H9 (cell line): ENCODE data around the gene GABRR2. TPM values are rescaled to one million over a fixed set of nuclear protein-coding genes. Genes with fewer than 3 reads are reported as not detected.
A peak's percentile ranks its signal among the peaks of the same experiment; 100 is the strongest.

Experiments used
- DNase-seq: peaks from one replicate; pipeline ENCODE4 v3.0.0-alpha.2; 2017
- H2AFZ ChIP-seq: one replicate; pipeline ENCODE4 v1.6.1; 2013; ENCODE audit warnings: mild to moderate bottlenecking, low read length, control low read depth, moderate library complexity
- H2AK5ac ChIP-seq: 2 replicates; pipeline ENCODE4 v1.6.1; 2013; ENCODE audit warnings: low read length, control low read depth, mixed read lengths; ENCODE audit not compliant: insufficient read length
- H2BK120ac ChIP-seq: one replicate; pipeline ENCODE4 v1.6.1; 2013; ENCODE audit warnings: low read depth, mild to moderate bottlenecking, low read length, control low read depth, inconsistent platforms; ENCODE audit not compliant: poor library complexity, severe bottlenecking
- H2BK12ac ChIP-seq: 2 replicates; pipeline ENCODE4 v1.6.1; 2013; ENCODE audit warnings: low read length, control low read depth, mixed read lengths, low read depth; ENCODE audit not compliant: insufficient read length
- H2BK15ac ChIP-seq: 2 replicates; pipeline ENCODE4 v1.6.1; 2013; ENCODE audit warnings: low read depth, low read length, control low read depth
- H2BK20ac ChIP-seq: one replicate; pipeline ENCODE4 v1.6.1; 2013; ENCODE audit warnings: low read depth, mild to moderate bottlenecking, low read length, control low read depth, inconsistent platforms; ENCODE audit not compliant: poor library complexity, severe bottlenecking
- H2BK5ac ChIP-seq: 2 replicates; pipeline ENCODE4 v1.6.1; 2013; ENCODE audit warnings: low read length, control low read depth, mixed read lengths; ENCODE audit not compliant: insufficient read length
- H3K14ac ChIP-seq: 2 replicates; pipeline ENCODE4 v1.6.1; 2013; ENCODE audit warnings: low read length, control low read depth; ENCODE audit not compliant: insufficient read depth
- H3K18ac ChIP-seq: 2 replicates; pipeline ENCODE4 v1.6.1; 2013; ENCODE audit warnings: low read depth, mild to moderate bottlenecking, mixed read lengths, low read length, control low read depth; ENCODE audit not compliant: insufficient read length
- H3K23ac ChIP-seq: 2 replicates; pipeline ENCODE4 v1.6.1; 2013; ENCODE audit warnings: low read length, control low read depth, mixed read lengths, low read depth; ENCODE audit not compliant: insufficient read length
- H3K23me2 ChIP-seq: 2 replicates; pipeline ENCODE4 v1.6.1; 2013; ENCODE audit warnings: low read depth, mild to moderate bottlenecking, mixed read lengths, low read length, control low read depth; ENCODE audit not compliant: insufficient read length, poor library complexity, severe bottlenecking
- H3K27ac ChIP-seq: 2 replicates; pipeline ENCODE4 v1.5.1; 2013; ENCODE audit warnings: low read length, control low read depth, mixed read lengths, low read depth; ENCODE audit not compliant: insufficient read length
- H3K27me3 ChIP-seq: 2 replicates; pipeline ENCODE4 v1.6.1; 2013; ENCODE audit warnings: low read length, control low read depth, inconsistent platforms; ENCODE audit not compliant: insufficient read depth
- H3K4ac ChIP-seq: 2 replicates; pipeline ENCODE4 v1.6.1; 2013; ENCODE audit warnings: low read depth, mild to moderate bottlenecking, control low read depth, inconsistent platforms, low read length, moderate library complexity
- H3K4me1 ChIP-seq: 2 replicates; pipeline ENCODE4 v1.6.1; 2013; ENCODE audit warnings: low read length, control low read depth, inconsistent platforms; ENCODE audit not compliant: insufficient read depth
- H3K4me2 ChIP-seq: 2 replicates; pipeline ENCODE4 v1.6.1; 2013; ENCODE audit warnings: low read length, control low read depth, mixed read lengths; ENCODE audit not compliant: insufficient read length, insufficient read depth
- H3K56ac ChIP-seq: 2 replicates; pipeline ENCODE4 v1.6.1; 2013; ENCODE audit warnings: low read depth, mild to moderate bottlenecking, mixed read lengths, low read length, control low read depth; ENCODE audit not compliant: insufficient read length
- H3K79me1 ChIP-seq: 2 replicates; pipeline ENCODE4 v1.6.1; 2013; ENCODE audit warnings: low read depth, mild to moderate bottlenecking, moderate library complexity, low read length, control low read depth, inconsistent platforms; ENCODE audit not compliant: insufficient read depth, poor library complexity, severe bottlenecking
- H3K79me2 ChIP-seq: 2 replicates; pipeline ENCODE4 v1.6.1; 2013; ENCODE audit warnings: low read length, control low read depth, inconsistent platforms; ENCODE audit not compliant: insufficient read depth
- H3K9ac ChIP-seq: 2 replicates; pipeline ENCODE4 v1.6.1; 2013; ENCODE audit warnings: low read length, control low read depth, mixed read lengths; ENCODE audit not compliant: insufficient read length; ENCODE audit errors: extremely low read depth
- H3K9me3 ChIP-seq: one replicate; pipeline ENCODE4 v1.6.1; 2013; ENCODE audit warnings: low read depth, low read length, inconsistent platforms; ENCODE audit not compliant: control insufficient read depth
- H3T11ph ChIP-seq: one replicate; pipeline ENCODE4 v1.6.1; 2013; ENCODE audit warnings: mild to moderate bottlenecking, low read length, control low read depth, inconsistent platforms
- H4K20me1 ChIP-seq: one replicate; pipeline ENCODE4 v1.6.1; 2013; ENCODE audit not compliant: control insufficient read depth, insufficient read length, insufficient read depth
- H4K5ac ChIP-seq: 2 replicates; pipeline ENCODE4 v1.6.1; 2013; ENCODE audit warnings: low read depth, mild to moderate bottlenecking, mixed read lengths, low read length, control low read depth; ENCODE audit not compliant: insufficient read length
- H4K8ac ChIP-seq: replicated peaks from 2 replicates; pipeline ENCODE4 v1.6.1; 2013; ENCODE audit warnings: low read length, control low read depth, mixed read lengths, low read depth; ENCODE audit not compliant: insufficient read length
- H4K91ac ChIP-seq: 2 replicates; pipeline ENCODE4 v1.6.1; 2013; ENCODE audit warnings: low read depth, mild to moderate bottlenecking, moderate library complexity, mixed read lengths, low read length, control low read depth; ENCODE audit not compliant: insufficient read length
- H3K27ac Mint-ChIP-seq, 3 experiments: 2 replicates in 2 of 3; 3 replicates in 1 of 3; pipeline ENCODE4 v1.8.0; 2020 to 2021; ENCODE audit warnings: mixed read lengths in 3 of 3, mild to moderate bottlenecking in 1 of 3, moderate library complexity in 1 of 3
- H3K27me3 Mint-ChIP-seq: 2 replicates; pipeline ENCODE4 v1.8.0; 2021; ENCODE audit warnings: low read depth, mild to moderate bottlenecking, moderate library complexity, mixed read lengths
- H3K36me3 Mint-ChIP-seq, 3 experiments: 2 replicates in 2 of 3; 3 replicates in 1 of 3; pipeline ENCODE4 v1.8.0; 2020 to 2021; ENCODE audit warnings: low read depth in 3 of 3, mixed read lengths in 3 of 3; ENCODE audit not compliant: insufficient read depth in 1 of 3
- H3K4me1 Mint-ChIP-seq, 2 experiments: 2 replicates each; pipeline ENCODE4 v1.8.0; 2020; ENCODE audit warnings: mixed read lengths in 2 of 2
- H3K4me3 Mint-ChIP-seq, 2 experiments: 2 replicates in 1 of 2; 3 replicates in 1 of 2; pipeline ENCODE4 v1.8.0; 2020 to 2021; ENCODE audit warnings: mild to moderate bottlenecking in 2 of 2, mixed read lengths in 2 of 2, moderate library complexity in 1 of 2
- H3K9me3 Mint-ChIP-seq, 2 experiments: 2 replicates in 1 of 2; 3 replicates in 1 of 2; pipeline ENCODE4 v1.8.0; 2020; ENCODE audit warnings: mild to moderate bottlenecking in 2 of 2, mixed read lengths in 2 of 2, moderate library complexity in 1 of 2
- WGBS: extraction: QIAGEN DNeasy Blood & Tissue Kit; methylation state at CpG from one replicate; pipeline ENCODE4 v1.1.7; 2013; ENCODE audit warnings: missing lambda C conversion rate, low lambda C conversion rate, mixed read lengths; ENCODE audit not compliant: insufficient read length; ENCODE audit errors: extremely low coverage; 5-methylcytosine and 5-hydroxymethylcytosine counted together
- total RNA-seq: library from RNA; stranded (reverse); gene quantifications from 2 replicates; pipeline ENCODE4 v1.2.1, GENCODE V29; 2021
- TF ChIP-seq, protein P1 (sequence below): fragments of 200-600 bp; sonication (generic); conservative IDR thresholded peaks from 3 replicates; pipeline ENCODE4 v1.8.0; 2021; ENCODE audit warnings: antibody characterized with exemption, mild to moderate bottlenecking

The GABRR2 gene
- total RNA-seq, 1 experiment from 2014 or later, result not detected

- H3K18ac ChIP-seq, result no peak overlapping the region
- TF ChIP-seq, protein P1, sequence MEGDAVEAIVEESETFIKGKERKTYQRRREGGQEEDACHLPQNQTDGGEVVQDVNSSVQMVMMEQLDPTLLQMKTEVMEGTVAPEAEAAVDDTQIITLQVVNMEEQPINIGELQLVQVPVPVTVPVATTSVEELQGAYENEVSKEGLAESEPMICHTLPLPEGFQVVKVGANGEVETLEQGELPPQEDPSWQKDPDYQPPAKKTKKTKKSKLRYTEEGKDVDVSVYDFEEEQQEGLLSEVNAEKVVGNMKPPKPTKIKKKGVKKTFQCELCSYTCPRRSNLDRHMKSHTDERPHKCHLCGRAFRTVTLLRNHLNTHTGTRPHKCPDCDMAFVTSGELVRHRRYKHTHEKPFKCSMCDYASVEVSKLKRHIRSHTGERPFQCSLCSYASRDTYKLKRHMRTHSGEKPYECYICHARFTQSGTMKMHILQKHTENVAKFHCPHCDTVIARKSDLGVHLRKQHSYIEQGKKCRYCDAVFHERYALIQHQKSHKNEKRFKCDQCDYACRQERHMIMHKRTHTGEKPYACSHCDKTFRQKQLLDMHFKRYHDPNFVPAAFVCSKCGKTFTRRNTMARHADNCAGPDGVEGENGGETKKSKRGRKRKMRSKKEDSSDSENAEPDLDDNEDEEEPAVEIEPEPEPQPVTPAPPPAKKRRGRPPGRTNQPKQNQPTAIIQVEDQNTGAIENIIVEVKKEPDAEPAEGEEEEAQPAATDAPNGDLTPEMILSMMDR, result no peak
- no peak overlapping the region for H4K91ac ChIP-seq
- no peak overlapping the region for H3K56ac ChIP-seq
- no peak overlapping the region for H3K4me2 ChIP-seq
- no peak overlapping the region for H2BK20ac ChIP-seq
- H4K8ac ChIP-seq, result no peak overlapping the region
- peak overlapping the region; percentile 42 for H2BK12ac ChIP-seq
- no peak overlapping the region for H2AK5ac ChIP-seq
- no peak overlapping the region for H3K4ac ChIP-seq
- no peak overlapping the region for H2AFZ ChIP-seq
- H2BK120ac ChIP-seq, result no peak overlapping the region
- H4K5ac ChIP-seq, result no peak overlapping the region
- no peak for DNase-seq
- no peaks in the 10 kb centered on the region for H4K20me1 ChIP-seq
- Mint-ChIP-seq H3K36me3 (peaks cover 0 to 2% (median 0%) of the 10 kb centered on the region in 3 experiments; a peak in 1 of 7 replicates), H3K9me3 (no peaks in the 10 kb centered on the region), H3K27me3 (peaks cover 6% of the 10 kb centered on the region), H3K4me3 (no peak overlapping the region), H3K27ac (no peak overlapping the region), H3K4me1 (peaks cover 20 to 31% of the 10 kb centered on the region in 2 experiments)
- H3K4me1 ChIP-seq, result no peaks in the 10 kb centered on the region
- no peaks in the 10 kb centered on the region for H3K27me3 ChIP-seq
- no peak overlapping the region for H3K27ac ChIP-seq
- H3K9me3 ChIP-seq, result no peaks in the 10 kb centered on the region
- no peak overlapping the region for H2BK15ac ChIP-seq
- H3K14ac ChIP-seq, result no peak overlapping the region
- H2BK5ac ChIP-seq, result no peak overlapping the region
- WGBS, result no CpG with 5 or more reads among the region's 2 CpGs
- no peak overlapping the region for H3T11ph ChIP-seq
- H3K79me1 ChIP-seq, result no peaks in the 10 kb centered on the region
- H3K79me2 ChIP-seq, result no peaks in the 10 kb centered on the region; the same call in 1 of the 2 replicates
- no peak overlapping the region for H3K23ac ChIP-seq
- H3K9ac ChIP-seq, result no peak overlapping the region
- H3K23me2 ChIP-seq, result peaks cover 8% of the 10 kb centered on the region
Observed at GRCh38 chr6:89347825-89348224, 32.7 kb upstream of the GABRR2 start.
